H1 (cell line): ENCODE results near the gene OSBPL2. TPM values are rescaled to one million over a fixed set of nuclear protein-coding genes. Genes with fewer than 3 reads are reported as not detected.

Source experiments
- BACH1 ChIP-seq: IDR thresholded peaks from 2 replicates; pipeline ENCODE4 v1.6.1; 2012; ENCODE audit warnings: low read length, improper control_type of control experiment
- TEAD4 ChIP-seq: IDR thresholded peaks from 2 replicates; pipeline ENCODE4 v1.6.1; 2012; ENCODE audit warnings: low read depth, low read length, inconsistent platforms, mixed read lengths
- polyA plus RNA-seq, 7 experiments: library from polyadenylated mRNA; depleted of rRNA in 3 of 7; stranded (reverse) in 5 of 7; unstranded in 2 of 7; fragments of >200 nt in 5 of 7; fragments of 200-250 nt in 2 of 7; gene quantifications; 1 replicate in 5 of 7; 2 replicates in 1 of 7; 4 replicates in 1 of 7; pipeline versions ENCODE4 v1.2.1 to v1.2.3, GENCODE V29; 2011 to 2013; ENCODE audit warnings: missing spikeins in 2 of 7, mixed read lengths in 2 of 7
- total RNA-seq: library from RNA; stranded (reverse); fragmentation: NEBNext Ultra II Directional; extraction: Animal tissue kit (Norgen Biotek cat#: 25700); gene quantifications from 2 replicates; pipeline ENCODE4 v1.2.1, GENCODE V29; 2021
- TF ChIP-seq, protein P1 (sequence below): IDR thresholded peaks from 2 replicates; pipeline ENCODE4 v1.6.1; 2011; ENCODE audit warnings: low read length, improper control_type of control experiment

The OSBPL2 gene
- total and polyA plus RNA-seq, 2 of the 8 experiments (the other 6 are each of a cell fraction or from before 2014, with no cell fraction given), result 11.7 to 42.4 TPM

- no peak for TF ChIP-seq BACH1
- TF ChIP-seq, protein P1, sequence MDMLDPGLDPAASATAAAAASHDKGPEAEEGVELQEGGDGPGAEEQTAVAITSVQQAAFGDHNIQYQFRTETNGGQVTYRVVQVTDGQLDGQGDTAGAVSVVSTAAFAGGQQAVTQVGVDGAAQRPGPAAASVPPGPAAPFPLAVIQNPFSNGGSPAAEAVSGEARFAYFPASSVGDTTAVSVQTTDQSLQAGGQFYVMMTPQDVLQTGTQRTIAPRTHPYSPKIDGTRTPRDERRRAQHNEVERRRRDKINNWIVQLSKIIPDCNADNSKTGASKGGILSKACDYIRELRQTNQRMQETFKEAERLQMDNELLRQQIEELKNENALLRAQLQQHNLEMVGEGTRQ, result no peak
- no peak for TF ChIP-seq TEAD4
Measured at GRCh38 chr20:62306414-62307187, 68.3 kb downstream of the OSBPL2 start (continued).
